Measurements from ENCODE around the gene C13orf46.

The C13orf46 gene

GRCh38 chr13:113955235-113955634 is 18.6 kb downstream of the C13orf46 start:
- FAIRE-seq (no peak), DNase-seq (ENCODE audit: insufficient read length) (no peak)
- no peak for TF ChIP-seq POLR2A (IDR thresholded peaks at IDR 0.05; ENCODE audit: low read depth, low read length)
- TF ChIP-seq TAF1 (IDR thresholded peaks at IDR 0.05; ENCODE audit: borderline replicate concordance, low read depth, low read length), result no peak
- TF ChIP-seq POLR2AphosphoS5 (IDR thresholded peaks at IDR 0.05; ENCODE audit: low read depth, low read length), result no peak

- DNase-seq (ENCODE audit: insufficient read length) (no peak), FAIRE-seq (no peak)
Measured at GRCh38 chr13:113954046-113954835, 19.6 kb downstream of the C13orf46 start.

GRCh38 chr13:113953561-113953960 is 20.3 kb downstream of the C13orf46 start:
- no peak for FAIRE-seq
- TF ChIP-seq TAF1 (IDR thresholded peaks at IDR 0.05; ENCODE audit: borderline replicate concordance, low read depth, low read length) (no peak), POLR2AphosphoS5 (IDR thresholded peaks at IDR 0.05; ENCODE audit: low read depth, low read length) (no peak), POLR2A (IDR thresholded peaks at IDR 0.05; ENCODE audit: low read depth, low read length) (no peak)
- DNase-seq (ENCODE audit: insufficient read length), result no peak

More at GRCh38 chr13:113954046-113954835, 19.6 kb downstream of the C13orf46 start:
- no peak for TF ChIP-seq TAF1 (IDR thresholded peaks at IDR 0.05; ENCODE audit: borderline replicate concordance, low read depth, low read length)
- no peak for TF ChIP-seq POLR2AphosphoS5 (IDR thresholded peaks at IDR 0.05; ENCODE audit: low read depth, low read length)
- no peak for TF ChIP-seq POLR2A (IDR thresholded peaks at IDR 0.05; ENCODE audit: low read depth, low read length)

- TF ChIP-seq POLR2AphosphoS5 (IDR thresholded peaks at IDR 0.05; ENCODE audit: low read depth, low read length) (no peak), POLR2A (IDR thresholded peaks at IDR 0.05; ENCODE audit: low read depth, low read length) (no peak), TAF1 (IDR thresholded peaks at IDR 0.05; ENCODE audit: borderline replicate concordance, low read depth, low read length) (no peak)
- no peak for FAIRE-seq
- DNase-seq (ENCODE audit: insufficient read length), result no peak
Measured at GRCh38 chr13:113952983-113953520, 20.8 kb downstream of the C13orf46 start.

- TF ChIP-seq POLR2AphosphoS5 (IDR thresholded peaks at IDR 0.05; ENCODE audit: low read depth, low read length) (no peak), POLR2A (IDR thresholded peaks at IDR 0.05; ENCODE audit: low read depth, low read length) (no peak), TAF1 (IDR thresholded peaks at IDR 0.05; ENCODE audit: borderline replicate concordance, low read depth, low read length) (no peak)
- no peak for DNase-seq (ENCODE audit: insufficient read length)
- FAIRE-seq, result no peak
Measured at GRCh38 chr13:113952151-113952982, 21.5 kb downstream of the C13orf46 start.

GRCh38 chr13:113951246-113951999 is 22.5 kb downstream of the C13orf46 start:
- FAIRE-seq (no peak), DNase-seq (ENCODE audit: insufficient read length) (peak; percentile 90)

GRCh38 chr13:113950451-113951245 is 23.2 kb downstream of the C13orf46 start:
- FAIRE-seq, result no peak
- DNase-seq (ENCODE audit: insufficient read length), result no peak
- TF ChIP-seq POLR2A (IDR thresholded peaks at IDR 0.05; ENCODE audit: low read depth, low read length) (no peak), POLR2AphosphoS5 (IDR thresholded peaks at IDR 0.05; ENCODE audit: low read depth, low read length) (no peak), TAF1 (IDR thresholded peaks at IDR 0.05; ENCODE audit: borderline replicate concordance, low read depth, low read length) (no peak)

More at GRCh38 chr13:113951246-113951999, 22.5 kb downstream of the C13orf46 start:
- TF ChIP-seq TAF1 (IDR thresholded peaks at IDR 0.05; ENCODE audit: borderline replicate concordance, low read depth, low read length) (no peak), POLR2AphosphoS5 (IDR thresholded peaks at IDR 0.05; ENCODE audit: low read depth, low read length) (no peak), POLR2A (IDR thresholded peaks at IDR 0.05; ENCODE audit: low read depth, low read length) (no peak)

- TF ChIP-seq POLR2A (IDR thresholded peaks at IDR 0.05; ENCODE audit: low read depth, low read length), result no peak
- TF ChIP-seq POLR2AphosphoS5 (IDR thresholded peaks at IDR 0.05; ENCODE audit: low read depth, low read length), result no peak
- TF ChIP-seq TAF1 (IDR thresholded peaks at IDR 0.05; ENCODE audit: borderline replicate concordance, low read depth, low read length), result no peak
- no peak for FAIRE-seq
Measured at GRCh38 chr13:113949546-113949945, 24.3 kb downstream of the C13orf46 start.

GRCh38 chr13:113948034-113948742 is 25.7 kb downstream of the C13orf46 start:
- FAIRE-seq (no peak), DNase-seq (ENCODE audit: insufficient read length) (no peak)
- TF ChIP-seq POLR2AphosphoS5 (IDR thresholded peaks at IDR 0.05; ENCODE audit: low read depth, low read length) (no peak), POLR2A (IDR thresholded peaks at IDR 0.05; ENCODE audit: low read depth, low read length) (no peak), TAF1 (IDR thresholded peaks at IDR 0.05; ENCODE audit: borderline replicate concordance, low read depth, low read length) (no peak)

More at GRCh38 chr13:113949546-113949945, 24.3 kb downstream of the C13orf46 start:
- no peak for DNase-seq (ENCODE audit: insufficient read length)

All from GM12892 (cell line).